ENCODE measurements around the gene ZNF518B. TPM values are rescaled to one million over a fixed set of nuclear protein-coding genes. Genes with fewer than 3 reads are reported as not detected.

ZNF518B gene
- total RNA-seq, 1 donor from 2014 or later: 58.4 TPM

GRCh38 chr4:10480616-10481015 lies 23.4 kb upstream of the ZNF518B start:
- no peak for DNase-seq (ENCODE audit: low spot score in 2 of 2, unreplicated experiment in 2 of 2)
- TF ChIP-seq CTCF (IDR thresholded peaks at IDR 0.05; ENCODE audit: unreplicated experiment): no peak
- no peaks in the 10 kb centered on the region for H3K27me3 Mint-ChIP-seq (ENCODE audit: low read depth)
- H3K27ac Mint-ChIP-seq: no peak overlapping the region
- no peaks in the 10 kb centered on the region for H3K9me3 Mint-ChIP-seq
- H3K4me1 Mint-ChIP-seq: no peaks in the 10 kb centered on the region
- H3K36me3 Mint-ChIP-seq: no peaks in the 10 kb centered on the region
- no peak overlapping the region for H3K4me3 Mint-ChIP-seq

- TF ChIP-seq CTCF (IDR thresholded peaks at IDR 0.05; ENCODE audit: unreplicated experiment): no peak
- no peak overlapping the region for H3K4me3 Mint-ChIP-seq
- no peaks in the 10 kb centered on the region for H3K4me1 Mint-ChIP-seq
- no peak overlapping the region for H3K27ac Mint-ChIP-seq
- no peaks in the 10 kb centered on the region for H3K9me3 Mint-ChIP-seq
- no peaks in the 10 kb centered on the region for H3K27me3 Mint-ChIP-seq (ENCODE audit: low read depth)
- no peak for DNase-seq (ENCODE audit: low spot score in 2 of 2, unreplicated experiment in 2 of 2)
- no peaks in the 10 kb centered on the region for H3K36me3 Mint-ChIP-seq
Measured at GRCh38 chr4:10478621-10479020, 21.4 kb upstream of the ZNF518B start.

- Mint-ChIP-seq H3K27ac (no peak overlapping the region), H3K36me3 (no peaks in the 10 kb centered on the region), H3K27me3 (ENCODE audit: low read depth) (peaks cover 3% of the 10 kb centered on the region), H3K4me3 (no peak overlapping the region), H3K9me3 (no peaks in the 10 kb centered on the region), H3K4me1 (no peaks in the 10 kb centered on the region)
- no peak for TF ChIP-seq CTCF (IDR thresholded peaks at IDR 0.05; ENCODE audit: unreplicated experiment)
- no peak for DNase-seq (ENCODE audit: low spot score in 2 of 2, unreplicated experiment in 2 of 2)
Measured at GRCh38 chr4:10470505-10470904, 13.3 kb upstream of the ZNF518B start.

- Mint-ChIP-seq H3K36me3 (no peaks in the 10 kb centered on the region), H3K4me3 (no peak overlapping the region), H3K4me1 (no peaks in the 10 kb centered on the region)
Measured at GRCh38 chr4:10466161-10466560, 8.9 kb upstream of the ZNF518B start.

DNA sequence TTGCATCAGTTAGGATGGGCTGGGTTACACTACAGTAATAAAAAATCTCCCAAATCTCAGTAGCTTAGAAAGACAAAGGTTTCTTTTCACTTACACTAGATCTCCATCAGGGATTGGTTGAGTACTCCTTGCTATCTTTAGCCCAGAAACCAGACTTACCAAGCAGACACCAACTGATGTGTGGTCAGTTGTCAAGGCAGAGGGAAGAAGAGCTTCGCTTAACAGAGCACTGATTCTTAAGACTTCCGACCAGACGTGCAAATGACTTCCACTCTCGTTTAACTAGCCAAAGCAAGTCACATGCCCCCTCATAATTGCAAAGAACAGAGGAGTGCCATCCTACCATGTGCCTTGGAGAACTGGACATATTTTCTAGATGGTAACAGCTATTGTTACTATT lies 5.7 kb upstream of the ZNF518B start:
- Mint-ChIP-seq H3K36me3 (no peaks in the 10 kb centered on the region), H3K9me3 (peaks cover 31% of the 10 kb centered on the region), H3K4me1 (no peaks in the 10 kb centered on the region), H3K27me3 (ENCODE audit: low read depth) (peaks cover 49% of the 10 kb centered on the region), H3K27ac (no peak overlapping the region), H3K4me3 (no peak overlapping the region)
- TF ChIP-seq CTCF (IDR thresholded peaks at IDR 0.05; ENCODE audit: unreplicated experiment): no peak
- no peak for DNase-seq (ENCODE audit: low spot score in 2 of 2, unreplicated experiment in 2 of 2)

More at GRCh38 chr4:10466161-10466560, 8.9 kb upstream of the ZNF518B start:
- no peak overlapping the region for H3K27ac Mint-ChIP-seq
- no peak for TF ChIP-seq CTCF (IDR thresholded peaks at IDR 0.05; ENCODE audit: unreplicated experiment)
- peaks cover 22% of the 10 kb centered on the region for H3K9me3 Mint-ChIP-seq
- H3K27me3 Mint-ChIP-seq (ENCODE audit: low read depth): peaks cover 33% of the 10 kb centered on the region
- DNase-seq (ENCODE audit: low spot score in 2 of 2, unreplicated experiment in 2 of 2): no peak

- no peak for DNase-seq (ENCODE audit: low spot score in 2 of 2, unreplicated experiment in 2 of 2)
- Mint-ChIP-seq H3K4me1 (no peaks in the 10 kb centered on the region), H3K36me3 (no peaks in the 10 kb centered on the region), H3K4me3 (peak overlapping the region; percentile 77), H3K27ac (no peak overlapping the region), H3K27me3 (ENCODE audit: low read depth) (peaks cover 52% of the 10 kb centered on the region), H3K9me3 (peaks cover 31% of the 10 kb centered on the region)
- TF ChIP-seq CTCF (IDR thresholded peaks at IDR 0.05; ENCODE audit: unreplicated experiment): no peak
Measured at GRCh38 chr4:10461850-10462400, 4.7 kb upstream of the ZNF518B start.

Measured in mesothelial cell of epicardium (in vitro differentiated cells).